Forelimb muscle (tissue), 1 donor: ENCODE data around the gene IFNL4. TPM values are rescaled to one million over a fixed set of nuclear protein-coding genes. Genes with fewer than 3 reads are reported as not detected.
"Not testable (repeated sequence)": the region's sequence is repeated elsewhere in the genome, so short reads cannot be mapped to it uniquely, and the experiment has no call there.

Source experiments
- DNase-seq: peaks from one replicate; pipeline ENCODE4 v3.0.0-alpha.2; 2013; ENCODE audit warnings: low read depth
- polyA plus RNA-seq: library from polyadenylated mRNA; unstranded; fragments of 120-200 nt; gene quantifications from one replicate; pipeline ENCODE4 v1.2.1, GENCODE V29; 2013; ENCODE audit not compliant: insufficient read length

The IFNL4 gene
- polyA plus RNA-seq, 1 donor: 0.10 TPM

DNA sequence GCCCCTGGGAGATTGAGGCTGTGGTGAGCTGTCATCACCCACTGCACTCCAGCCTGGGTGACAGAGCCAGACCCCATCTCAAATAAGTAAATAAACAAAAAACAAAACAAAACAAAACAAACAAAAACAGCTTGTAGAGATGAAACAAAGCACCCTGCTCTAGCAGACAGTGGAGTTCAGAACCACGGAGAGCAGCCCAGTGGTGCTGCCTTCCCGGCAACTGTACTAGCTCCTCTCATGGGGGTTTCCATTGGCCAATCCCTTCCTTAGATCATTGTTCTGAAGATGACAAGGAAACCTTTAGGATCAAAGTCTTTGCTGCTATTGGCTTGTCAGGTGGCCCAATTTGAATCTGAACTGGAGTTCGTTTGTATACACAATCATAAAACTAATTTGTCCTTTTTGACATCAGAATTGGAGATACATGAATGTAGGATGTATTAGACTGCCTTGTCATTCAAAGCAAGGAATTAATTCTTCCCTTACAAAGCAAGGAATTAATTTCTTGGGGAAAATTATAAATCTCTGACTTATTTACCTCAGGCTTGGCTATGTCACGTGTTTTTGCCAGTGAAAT lies 24.9 kb downstream of the IFNL4 start:
- DNase-seq: no peak

- DNase-seq: not testable (repeated sequence)
Measured at GRCh38 chr19:39219108-39219507, 29.5 kb downstream of the IFNL4 start.

GRCh38 chr19:39218230-39219007 lies 30.2 kb downstream of the IFNL4 start:
- no peak for DNase-seq

GRCh38 chr19:39217094-39217493 lies 31.6 kb downstream of the IFNL4 start:
- no peak for DNase-seq

GRCh38 chr19:39215323-39215722 lies 33.3 kb downstream of the IFNL4 start:
- not testable (repeated sequence) for DNase-seq

DNA sequence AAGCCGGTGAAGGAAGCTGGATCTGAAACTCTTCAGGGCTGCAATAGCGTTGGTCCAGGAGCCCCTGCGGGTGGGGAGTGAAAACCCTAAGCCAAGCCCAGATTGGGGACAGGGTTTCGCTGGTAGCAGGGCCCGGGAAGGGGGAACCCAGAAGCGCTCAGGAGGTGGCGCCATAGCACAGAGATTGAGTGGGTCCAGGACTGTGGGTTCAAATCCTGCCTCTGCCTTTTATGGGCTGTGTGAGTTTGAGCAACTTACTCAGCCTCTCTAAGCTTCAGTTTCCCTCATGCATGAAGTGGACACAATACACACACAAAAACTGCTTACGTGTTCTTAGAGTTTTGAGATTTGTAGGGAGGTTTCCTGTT lies 36.3 kb downstream of the IFNL4 start:
- DNase-seq: no peak

DNA sequence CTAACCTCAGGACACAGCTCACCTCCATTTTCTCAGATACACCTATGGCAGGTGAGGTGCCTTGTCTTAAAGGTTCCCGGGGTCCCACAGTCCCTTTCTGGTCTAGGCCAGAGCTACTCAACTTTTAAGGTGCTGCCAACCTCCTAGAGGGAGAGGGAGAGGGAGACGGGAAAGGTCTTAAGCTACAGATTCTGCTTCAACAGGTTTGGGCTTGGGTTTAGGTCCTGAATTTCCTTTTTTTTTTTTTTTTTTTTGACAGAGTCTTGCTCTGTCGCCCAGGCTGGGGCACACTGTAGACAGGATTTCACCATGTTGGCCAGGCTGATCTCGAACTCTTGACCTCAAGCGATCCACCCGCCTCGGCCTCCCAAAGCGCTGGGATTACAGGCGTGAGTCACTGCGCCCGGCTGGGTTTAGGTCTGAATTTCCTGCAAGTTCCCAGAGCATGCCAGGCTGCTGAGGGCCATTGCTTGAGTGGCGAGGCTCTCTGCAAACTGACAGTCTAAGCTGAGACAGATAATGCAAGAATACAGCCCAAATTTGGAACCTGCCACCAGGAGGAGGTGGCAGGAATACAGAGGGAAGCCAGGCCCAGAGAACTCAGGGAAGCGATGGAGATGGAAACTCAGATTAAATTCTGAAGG lies 36.8 kb downstream of the IFNL4 start:
- DNase-seq: no peak

DNA sequence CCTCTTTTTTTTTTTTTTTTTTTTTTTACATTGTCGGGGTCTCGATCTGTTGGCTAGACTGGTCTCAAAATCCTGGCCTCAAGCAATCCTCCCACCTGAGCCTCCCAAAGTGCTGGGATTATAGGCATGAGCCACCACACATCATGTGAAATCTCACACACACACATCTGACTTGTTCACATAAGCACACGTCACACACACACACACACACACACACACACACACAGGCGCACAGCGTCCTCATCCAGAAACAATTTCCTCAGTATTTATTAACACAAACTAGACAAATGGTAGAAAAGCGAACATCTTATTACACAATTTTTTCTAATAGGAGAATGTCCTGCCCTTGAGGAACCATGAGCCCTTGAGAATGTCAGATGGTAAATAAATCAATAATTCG lies 39.5 kb downstream of the IFNL4 start:
- no peak for DNase-seq

- DNase-seq: no peak
Measured at GRCh38 chr19:39208175-39208795, 40.4 kb downstream of the IFNL4 start.

DNA sequence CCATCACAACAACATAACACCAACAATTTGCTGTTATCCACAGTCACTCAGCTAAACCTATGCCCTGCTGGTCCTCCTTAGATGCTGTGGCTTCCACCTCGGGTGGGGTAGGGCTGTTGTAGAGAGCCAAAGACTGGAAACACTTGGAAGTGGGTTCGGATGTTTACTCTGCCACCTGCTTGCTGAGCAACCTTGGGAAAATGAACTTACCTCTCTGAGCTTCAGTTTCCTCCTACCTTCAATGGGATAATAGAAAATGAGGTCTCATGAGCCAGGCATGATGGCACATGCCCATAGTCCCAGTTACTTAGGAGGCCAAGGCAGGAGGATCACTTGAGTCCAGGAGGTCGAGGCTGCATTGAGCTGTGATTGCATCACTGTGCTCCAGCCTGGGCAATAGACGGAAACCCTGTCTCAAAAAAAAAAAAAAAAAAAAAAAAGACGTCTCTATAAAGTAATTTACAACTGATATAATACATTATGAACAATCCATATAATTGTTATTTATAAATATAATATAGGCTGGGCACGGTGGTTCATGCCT lies 41.3 kb downstream of the IFNL4 start:
- no peak for DNase-seq

DNA sequence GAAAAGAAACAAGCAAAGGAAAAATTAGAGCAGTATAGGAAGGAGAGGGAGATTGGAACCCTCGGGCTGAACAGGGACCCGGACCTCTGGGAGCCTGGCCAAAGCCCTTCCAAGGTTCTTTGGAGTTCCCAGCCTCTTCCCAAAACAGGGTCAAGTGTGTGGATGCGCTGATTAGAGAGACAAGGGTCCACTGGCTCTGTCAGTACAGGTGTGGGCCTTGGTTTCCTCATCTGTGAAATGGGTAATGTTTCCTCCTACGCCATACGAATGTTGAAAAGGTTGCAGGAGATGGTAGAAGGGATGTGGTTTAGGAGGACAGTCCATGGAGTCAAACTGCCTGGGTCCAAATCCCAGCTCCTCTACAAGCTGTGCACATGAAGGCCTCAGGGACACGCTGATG lies 42.5 kb downstream of the IFNL4 start:
- DNase-seq: no peak

GRCh38 chr19:39205449-39205764 lies 43.2 kb downstream of the IFNL4 start:
- DNase-seq: no peak

- DNase-seq: no peak
Measured at GRCh38 chr19:39203372-39204341, 45.0 kb downstream of the IFNL4 start, which contains the start of gene SYCN. SYCN (minus strand) TSS chr19:39204263; CDS start chr19:39204254, 9 bp downstream.

- no peak for DNase-seq
Measured at GRCh38 chr19:39202998-39203355, 45.7 kb downstream of the IFNL4 start.

DNA sequence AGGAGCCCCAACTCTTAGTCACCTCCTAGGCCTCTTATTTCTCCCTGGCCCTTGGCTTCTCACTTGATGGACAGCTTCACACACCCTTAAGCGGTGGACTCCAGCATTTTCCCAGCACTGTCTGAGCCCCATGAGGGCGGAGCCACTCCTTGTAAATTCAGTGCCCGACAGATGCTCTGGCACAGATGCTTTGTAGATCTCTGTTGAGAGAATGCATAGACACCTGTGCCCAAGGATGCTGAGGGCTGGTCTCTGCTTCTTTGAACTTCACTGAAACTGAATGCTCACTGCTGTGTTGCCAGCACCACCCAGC lies 47.9 kb downstream of the IFNL4 start:
- no peak for DNase-seq

DNA sequence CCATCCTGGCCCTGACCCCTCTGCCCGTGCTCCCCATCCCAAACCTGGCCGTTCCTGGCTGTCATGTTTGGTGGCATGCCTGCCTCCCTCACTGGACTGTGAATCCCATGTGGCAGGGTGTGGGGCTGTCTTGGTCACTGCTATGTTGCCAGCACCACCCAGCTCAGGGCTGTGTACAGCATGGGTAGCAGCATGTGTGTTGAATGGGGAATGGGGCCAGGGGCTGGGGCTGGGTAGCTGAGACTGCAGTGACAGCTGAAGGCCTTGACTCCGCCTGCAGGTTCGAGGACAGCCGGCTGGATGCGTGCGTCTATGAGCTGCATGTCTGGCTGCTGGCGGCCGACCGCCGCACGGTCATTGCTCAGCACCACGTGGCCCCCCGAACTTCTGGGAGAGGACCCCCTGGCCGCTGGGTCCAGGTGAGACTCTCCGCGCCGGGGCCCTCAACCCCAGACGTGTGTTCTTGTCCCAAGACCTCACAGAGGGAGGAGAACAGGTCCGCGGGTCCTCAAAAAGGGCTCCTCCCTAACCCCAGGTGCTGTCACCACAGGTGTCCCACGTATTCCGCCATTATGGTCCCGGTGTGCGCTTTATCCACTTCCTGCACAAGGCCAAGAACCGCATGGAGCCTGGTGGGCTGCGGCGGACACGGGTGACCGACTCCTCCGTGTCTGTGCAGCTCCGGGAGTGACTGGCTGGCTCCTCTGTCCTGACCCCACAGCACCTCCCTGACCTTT lies 48.4 kb downstream of the IFNL4 start:
- DNase-seq: no peak

- DNase-seq: no peak
Measured at GRCh38 chr19:39199025-39199424, 49.6 kb downstream of the IFNL4 start.

- no peak for DNase-seq
Measured at GRCh38 chr19:39197808-39198207, 50.8 kb downstream of the IFNL4 start.

DNA sequence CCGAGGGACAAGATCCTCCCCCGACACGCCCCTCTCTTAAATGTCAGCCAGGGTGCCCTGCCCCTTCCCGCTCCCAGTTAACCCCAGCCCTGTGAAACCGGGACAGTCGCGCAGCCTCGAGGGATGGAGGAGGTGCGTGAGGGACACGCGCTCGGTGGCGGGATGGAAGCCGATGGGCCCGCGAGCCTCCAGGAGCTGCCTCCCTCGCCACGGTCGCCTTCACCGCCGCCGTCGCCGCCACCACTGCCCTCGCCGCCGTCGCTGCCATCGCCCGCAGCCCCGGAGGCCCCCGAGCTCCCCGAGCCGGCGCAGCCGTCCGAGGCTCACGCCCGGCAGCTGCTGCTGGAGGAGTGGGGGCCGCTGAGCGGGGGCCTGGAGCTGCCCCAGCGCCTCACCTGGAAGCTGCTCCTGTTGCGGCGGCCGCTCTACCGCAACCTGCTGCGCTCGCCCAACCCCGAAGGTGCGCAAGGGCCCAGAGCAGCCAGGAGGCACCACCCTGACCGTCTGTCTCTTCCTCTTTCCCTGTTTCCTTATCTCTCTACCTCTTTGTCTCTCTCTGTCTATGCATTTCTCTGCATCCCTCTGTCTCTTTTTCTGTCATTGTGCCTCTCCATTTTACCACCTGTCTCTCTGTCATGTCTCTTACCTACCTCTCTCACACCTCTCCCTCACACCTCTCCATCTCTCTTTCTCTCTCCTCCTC lies 51.6 kb downstream of the IFNL4 start, which contains the start of gene NCCRP1:
Gene NCCRP1 (plus strand): TSS at position 105 of the 703 bp plus-strand sequence. CDS start 19 bp downstream, at position 124.
- DNase-seq: no peak

- no peak for DNase-seq
Measured at GRCh38 chr19:39196320-39196719, 52.3 kb downstream of the IFNL4 start.
